IMR-90 (cell line): ENCODE data around the gene PIGZ. TPM values are rescaled to one million over a fixed set of nuclear protein-coding genes. Genes with fewer than 3 reads are reported as not detected.

Experiments
- ATAC-seq: fragments of 200-7000 bp; cut with Tn5 transposase; 2 replicates; pipeline ENCODE4 v1.9.1; 2020; ENCODE audit warnings: low read depth, mild to moderate bottlenecking, moderate library complexity
- BruUV-seq: library from RNA; stranded (reverse); fragments of 400-500 nt; replicated peaks from 2 replicates; lab custom pipeline; 2021; lab: Mats Ljungman, UMichigan
- CTCF ChIA-PET: fragments of 300-600 bp; formaldehyde crosslinking; extraction: SDS; loops from one replicate; lab custom pipeline; 2021; ENCODE audit warnings: antibody characterized with exemption; lab: Yijun Ruan, JAX
- POLR2A ChIA-PET: fragments of 300-600 bp; sonication (Branson Sonifier 250); formaldehyde crosslinking; loops from one replicate; lab custom pipeline; 2022; ENCODE audit warnings: antibody characterized with exemption; ENCODE audit not compliant: unreplicated experiment; lab: Charles Lee
- DNase-seq: peaks from one replicate; pipeline ENCODE4 v3.0.0; 2013
- H2AFZ ChIP-seq: replicated peaks from 2 replicates; pipeline ENCODE3; 2013; ENCODE audit warnings: low read length, mild to moderate bottlenecking; ENCODE audit not compliant: poor library complexity
- H2AK5ac ChIP-seq: 2 replicates; pipeline ENCODE4 v1.6.1; 2013; ENCODE audit warnings: low read depth, low read length, inconsistent platforms
- H2AK9ac ChIP-seq: replicated peaks from 2 replicates; pipeline ENCODE3; 2013; ENCODE audit warnings: mild to moderate bottlenecking, low read depth, low read length, moderate library complexity; ENCODE audit not compliant: poor library complexity
- H2BK120ac ChIP-seq: 2 replicates; pipeline ENCODE4 v1.6.1; 2013; ENCODE audit warnings: low read depth, low read length, inconsistent platforms
- H2BK15ac ChIP-seq: 3 replicates; pipeline ENCODE4 v1.6.1; 2013; ENCODE audit warnings: low read depth, low read length, inconsistent platforms
- H2BK20ac ChIP-seq: 2 replicates; pipeline ENCODE4 v1.6.1; 2013; ENCODE audit warnings: low read depth, mild to moderate bottlenecking, inconsistent platforms, low read length, moderate library complexity
- H2BK5ac ChIP-seq: 2 replicates; pipeline ENCODE4 v1.6.1; 2013; ENCODE audit warnings: mild to moderate bottlenecking, low read depth, low read length, inconsistent platforms; ENCODE audit not compliant: poor library complexity, severe bottlenecking
- H3K14ac ChIP-seq: replicated peaks from 2 replicates; pipeline ENCODE4 v1.6.1; 2013; ENCODE audit warnings: low read depth, low read length, inconsistent platforms
- H3K18ac ChIP-seq: 2 replicates; pipeline ENCODE4 v1.6.1; 2013; ENCODE audit warnings: low read depth, low read length, control low read depth
- H3K23ac ChIP-seq: 2 replicates; pipeline ENCODE4 v1.6.1; 2013; ENCODE audit warnings: low read depth, low read length, inconsistent platforms
- H3K27ac ChIP-seq: 2 replicates; pipeline ENCODE4 v1.5.1; 2013; ENCODE audit warnings: mild to moderate bottlenecking, control low read depth, low read length; ENCODE audit not compliant: insufficient read depth
- H3K27me3 ChIP-seq: 2 replicates; pipeline ENCODE4 v1.6.1; 2013; ENCODE audit warnings: low read length; ENCODE audit not compliant: control insufficient read depth, insufficient read depth
- H3K36me3 ChIP-seq: 2 replicates; pipeline ENCODE4 v1.6.1; 2013; ENCODE audit warnings: low read length, mixed read lengths; ENCODE audit not compliant: control insufficient read depth, insufficient read depth
- H3K4ac ChIP-seq: 2 replicates; pipeline ENCODE4 v1.6.1; 2013; ENCODE audit warnings: low read depth, low read length, inconsistent platforms
- H3K4me1 ChIP-seq: 2 replicates; pipeline ENCODE4 v1.6.1; 2013; ENCODE audit warnings: low read length, mixed read lengths; ENCODE audit not compliant: control insufficient read depth, insufficient read depth
- H3K4me2 ChIP-seq: 2 replicates; pipeline ENCODE4 v1.6.1; 2013; ENCODE audit warnings: low read depth, mild to moderate bottlenecking, control low read depth, low read length, moderate library complexity
- H3K4me3 ChIP-seq: 2 replicates; pipeline ENCODE4 v1.5.1; 2013; ENCODE audit warnings: low read depth, mild to moderate bottlenecking, control low read depth, low read length, moderate library complexity; ENCODE audit not compliant: insufficient read depth
- H3K56ac ChIP-seq: 2 replicates; pipeline ENCODE4 v1.6.1; 2013; ENCODE audit warnings: low read length, inconsistent platforms; ENCODE audit not compliant: insufficient read depth; ENCODE audit errors: extremely low read depth
- H3K79me1 ChIP-seq, 2 experiments: 2 replicates each; pipeline ENCODE4 v1.6.1; 2013; ENCODE audit warnings: low read length in 2 of 2, inconsistent platforms in 1 of 2, low read depth in 1 of 2
- H3K9ac ChIP-seq: 2 replicates; pipeline ENCODE4 v1.6.1; 2013; ENCODE audit warnings: low read depth, low read length, control low read depth
- H3K9me1 ChIP-seq: 2 replicates; pipeline ENCODE4 v1.6.1; 2013; ENCODE audit warnings: low read length, inconsistent platforms; ENCODE audit not compliant: insufficient read depth
- H3K9me3 ChIP-seq: 2 replicates; pipeline ENCODE4 v1.6.1; 2013; ENCODE audit warnings: low read length; ENCODE audit not compliant: control insufficient read depth, insufficient read depth
- H4K20me1 ChIP-seq: 2 replicates; pipeline ENCODE4 v1.6.1; 2013; ENCODE audit warnings: low read length, inconsistent platforms; ENCODE audit not compliant: insufficient read depth
- H4K5ac ChIP-seq: 2 replicates; pipeline ENCODE4 v1.6.1; 2013; ENCODE audit warnings: mild to moderate bottlenecking, low read depth, low read length, control low read depth
- H4K8ac ChIP-seq, 2 experiments: 2 replicates each; pipeline ENCODE4 v1.6.1; 2013; ENCODE audit warnings: low read depth in 2 of 2, low read length in 2 of 2, control low read depth in 1 of 2, inconsistent platforms in 1 of 2
- H4K91ac ChIP-seq: 2 replicates; pipeline ENCODE4 v1.6.1; 2013; ENCODE audit warnings: low read depth, low read length, inconsistent platforms; ENCODE audit not compliant: insufficient read depth
- BHLHE40 ChIP-seq: fragments of 150-350 bp; IDR thresholded peaks from 2 replicates; pipeline ENCODE4 v1.6.1; 2016; ENCODE audit warnings: mild to moderate bottlenecking, low read depth, low read length
- CEBPB ChIP-seq: IDR thresholded peaks from 2 replicates; pipeline ENCODE4 v1.6.1; 2012; ENCODE audit warnings: low read depth, low read length, improper control_type of control experiment
- CHD1 ChIP-seq: IDR thresholded peaks from 2 replicates; pipeline ENCODE4 v1.6.1; 2012; ENCODE audit warnings: low read depth, low read length, improper control_type of control experiment
- FOS ChIP-seq: fragments of 150-350 bp; IDR thresholded peaks from 2 replicates; pipeline ENCODE4 v1.6.1; 2016; ENCODE audit warnings: low read depth, low read length
- MAFK ChIP-seq: IDR thresholded peaks from 2 replicates; pipeline ENCODE4 v1.6.1; 2012; ENCODE audit warnings: low read depth, low read length, improper control_type of control experiment
- MXI1 ChIP-seq: IDR thresholded peaks from 2 replicates; pipeline ENCODE4 v1.6.1; 2012; ENCODE audit warnings: low read depth, mild to moderate bottlenecking, low read length, moderate library complexity, borderline replicate concordance
- NFE2L2 ChIP-seq: fragments of 150-350 bp; IDR thresholded peaks from 2 replicates; pipeline ENCODE4 v1.6.1; 2016; ENCODE audit warnings: low read depth, mild to moderate bottlenecking, low read length
- POLR2A ChIP-seq: IDR thresholded peaks from 2 replicates; pipeline ENCODE4 v1.6.1; 2012; ENCODE audit warnings: mild to moderate bottlenecking, low read depth, low read length
- RCOR1 ChIP-seq: IDR thresholded peaks from 2 replicates; pipeline ENCODE4 v1.6.1; 2012; ENCODE audit warnings: mild to moderate bottlenecking, low read length, improper control_type of control experiment; ENCODE audit not compliant: insufficient replicate concordance
- RFX5 ChIP-seq: IDR thresholded peaks from 2 replicates; pipeline ENCODE4 v1.8.0; 2012; ENCODE audit warnings: low read depth, mild to moderate bottlenecking, low read length, moderate library complexity
- SMC3 ChIP-seq: fragments of 150-350 bp; IDR thresholded peaks from 2 replicates; pipeline ENCODE4 v1.6.1; 2016; ENCODE audit warnings: low read depth, mild to moderate bottlenecking, antibody characterized with exemption, low read length, moderate library complexity
- WGBS, 2 experiments: methylation state at CpG; one replicate each; pipeline versions ENCODE4 v1.1.5 to v1.1.7; 2013; ENCODE audit warnings: missing lambda C conversion rate in 2 of 2; ENCODE audit not compliant: insufficient read length in 1 of 2; ENCODE audit errors: extremely low coverage in 2 of 2; 5-methylcytosine and 5-hydroxymethylcytosine counted together
- dilution Hi-C: fragments of 300-500 bp; cut with HindIII; formaldehyde crosslinking; loops from one replicate; pipeline ENCODE4 v1.14.3; 2018; ENCODE audit warnings: low sequenced_read_pairs; ENCODE audit not compliant: unreplicated experiment
- in situ Hi-C: fragments of 300-500 bp; cut with MboI; formaldehyde crosslinking; loops from 3 replicates; pipeline ENCODE4 v1.14.3; 2019; ENCODE audit warnings: low sequenced_read_pairs, inconsistent platforms, mixed read lengths
- intact Hi-C: fragments of 100-400 bp; cut with micrococcal nuclease; formaldehyde crosslinking; loops from 2 replicates; pipeline ENCODE4 v1.10.0; 2022
- polyA plus RNA-seq, 3 experiments: library from polyadenylated mRNA; depleted of rRNA; stranded (reverse); fragments of >200 nt; gene quantifications; 2 replicates each; pipeline ENCODE4 v1.2.3, GENCODE V29; 2012; ENCODE audit warnings: low replicate concordance in 1 of 3
- total RNA-seq: library from RNA; depleted of rRNA; stranded (reverse); fragments of >200 nt; gene quantifications from 2 replicates; pipeline ENCODE4 v1.2.3, GENCODE V29; 2012
- TF ChIP-seq, protein P1 (sequence below): fragments of 150-350 bp; IDR thresholded peaks from 2 replicates; pipeline ENCODE4 v1.6.1; 2017; ENCODE audit warnings: mild to moderate bottlenecking, antibody characterized with exemption, low read length, low read depth
- TF ChIP-seq, protein P2 (sequence below): fragments of 150-350 bp; IDR thresholded peaks from 2 replicates; pipeline ENCODE4 v1.6.1; 2016; ENCODE audit warnings: low read depth, mild to moderate bottlenecking, low read length, moderate library complexity, borderline replicate concordance

PIGZ gene
- total and polyA plus RNA-seq, 2 of the 4 experiments (the other 2 are of a cell fraction): 0.18 to 0.86 TPM

DNA sequence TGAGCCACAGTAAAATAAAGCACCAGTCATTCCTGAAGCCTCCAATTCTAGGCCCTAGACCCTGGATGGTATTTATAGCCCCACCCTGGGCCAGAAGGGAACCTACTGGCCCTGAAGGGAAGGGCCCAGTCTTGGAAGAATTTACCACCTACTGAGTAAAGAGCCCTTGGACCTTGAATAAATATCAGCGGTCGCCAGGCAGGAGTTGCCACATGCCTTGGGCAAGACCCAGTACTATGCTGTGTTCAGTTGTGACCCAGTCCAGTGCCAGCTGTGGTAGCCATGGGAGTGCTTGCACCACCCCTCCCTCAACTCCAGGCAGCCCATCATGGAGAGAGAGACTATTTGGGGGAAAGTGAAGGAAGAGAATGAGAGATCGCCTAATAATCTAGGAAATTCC lies 53.3 kb downstream of the PIGZ start:
- Histone ChIP-seq H3K23ac (no peak overlapping the region), H2AK5ac (no peak overlapping the region), H2BK15ac (no peak overlapping the region), H4K8ac (no peak overlapping the region), H4K5ac (no peak overlapping the region), H3K27ac (no peak overlapping the region), H3K4me1 (no peaks in the 10 kb centered on the region), H2BK120ac (no peak overlapping the region), H3K14ac (no peak overlapping the region), H3K79me1 (peaks cover 0 to 3% of the 10 kb centered on the region in 2 experiments; a peak in 1 of 4 replicates), H3K9ac (no peak overlapping the region), H2BK20ac (no peak overlapping the region), H2AFZ (no peak overlapping the region), H3K9me3 (no peaks in the 10 kb centered on the region), H3K56ac (no peak overlapping the region), H4K20me1 (no peaks in the 10 kb centered on the region), H3K4me3 (no peak overlapping the region), H4K91ac (no peak overlapping the region), H3K27me3 (no peaks in the 10 kb centered on the region), H2AK9ac (no peak overlapping the region), H3K9me1 (no peaks in the 10 kb centered on the region; the same call in 1 of the 2 replicates), H3K4me2 (no peak overlapping the region), H3K18ac (no peak overlapping the region), H3K4ac (no peak overlapping the region), H3K36me3 (peaks cover 14% of the 10 kb centered on the region), H2BK5ac (no peak overlapping the region)
- intact Hi-C loops (no loop called here), dilution Hi-C loops (no loop called here), in situ Hi-C loops (no loop called here)
- ChIA-PET POLR2A (no interaction called here), CTCF (no interaction called here)
- TF ChIP-seq RCOR1 (no peak), CEBPB (no peak), MAFK (no peak), CHD1 (no peak), BHLHE40 (no peak), FOS (no peak), SMC3 (no peak), POLR2A (no peak), RFX5 (no peak), NFE2L2 (no peak), MXI1 (no peak)
- TF ChIP-seq, protein P1, sequence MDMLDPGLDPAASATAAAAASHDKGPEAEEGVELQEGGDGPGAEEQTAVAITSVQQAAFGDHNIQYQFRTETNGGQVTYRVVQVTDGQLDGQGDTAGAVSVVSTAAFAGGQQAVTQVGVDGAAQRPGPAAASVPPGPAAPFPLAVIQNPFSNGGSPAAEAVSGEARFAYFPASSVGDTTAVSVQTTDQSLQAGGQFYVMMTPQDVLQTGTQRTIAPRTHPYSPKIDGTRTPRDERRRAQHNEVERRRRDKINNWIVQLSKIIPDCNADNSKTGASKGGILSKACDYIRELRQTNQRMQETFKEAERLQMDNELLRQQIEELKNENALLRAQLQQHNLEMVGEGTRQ: no peak
- TF ChIP-seq, protein P2, sequence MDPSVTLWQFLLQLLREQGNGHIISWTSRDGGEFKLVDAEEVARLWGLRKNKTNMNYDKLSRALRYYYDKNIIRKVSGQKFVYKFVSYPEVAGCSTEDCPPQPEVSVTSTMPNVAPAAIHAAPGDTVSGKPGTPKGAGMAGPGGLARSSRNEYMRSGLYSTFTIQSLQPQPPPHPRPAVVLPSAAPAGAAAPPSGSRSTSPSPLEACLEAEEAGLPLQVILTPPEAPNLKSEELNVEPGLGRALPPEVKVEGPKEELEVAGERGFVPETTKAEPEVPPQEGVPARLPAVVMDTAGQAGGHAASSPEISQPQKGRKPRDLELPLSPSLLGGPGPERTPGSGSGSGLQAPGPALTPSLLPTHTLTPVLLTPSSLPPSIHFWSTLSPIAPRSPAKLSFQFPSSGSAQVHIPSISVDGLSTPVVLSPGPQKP: no peak
- ATAC-seq: no peak
- BruUV-seq: no TSS peak
- no peak for DNase-seq
- WGBS, 2 experiments: no CpG with 5 or more reads among the region's 3 CpGs
